GM19238 (cell line): ENCODE results near the gene SPRR2F.

Source experiments
- DNase-seq: peaks from one replicate; pipeline ENCODE4 v3.0.0; 2011; ENCODE audit warnings: low spot score; ENCODE audit not compliant: insufficient read length

The SPRR2F gene

DNA sequence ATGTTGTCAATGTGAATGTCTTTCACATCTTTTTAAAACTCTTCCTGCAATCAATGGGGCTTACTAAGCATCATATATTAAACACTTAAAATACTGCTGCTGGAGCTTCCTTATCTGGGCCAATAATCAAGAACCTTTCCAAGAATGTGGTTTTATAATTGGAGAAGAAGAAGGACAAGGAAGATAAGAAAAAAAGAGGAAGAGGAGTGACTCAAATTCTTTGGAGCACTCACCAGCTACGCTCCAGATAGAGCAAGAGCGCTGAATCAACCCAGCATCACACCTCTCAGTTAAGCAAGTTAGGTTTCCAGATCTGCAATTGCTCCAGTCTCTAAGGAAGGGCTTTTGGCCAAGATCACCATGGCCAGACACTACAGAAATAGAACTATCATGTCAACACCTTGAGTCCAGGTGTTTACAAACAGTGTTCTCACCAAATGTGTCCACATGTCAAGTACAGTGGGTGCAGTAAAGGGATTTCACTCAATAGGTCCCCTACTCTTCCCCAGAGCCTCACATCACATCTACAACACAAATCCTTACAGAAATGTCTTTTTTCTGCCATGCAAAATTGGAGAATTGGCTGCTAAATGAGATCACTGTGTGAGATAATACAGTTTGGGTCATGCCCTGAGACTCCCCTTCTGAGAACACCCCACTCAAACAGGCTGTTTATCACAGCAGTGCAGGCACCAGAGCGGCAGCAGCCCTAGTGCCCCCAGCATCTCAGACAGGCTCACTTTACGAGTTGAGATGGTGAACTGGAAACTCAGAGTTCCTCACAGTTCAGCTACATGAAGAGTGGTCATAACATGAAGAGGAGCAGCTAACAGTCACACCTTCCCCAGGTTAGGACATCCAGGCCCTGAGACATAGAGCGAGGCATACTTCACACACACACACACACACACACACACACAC is 40.2 kb downstream of the SPRR2F start:
- no peak for DNase-seq

GRCh38 chr1:153071511-153071910 is 41.8 kb downstream of the SPRR2F start, which contains the start of gene SPRR2B:
Gene SPRR2B, minus strand, starts transcription at chr1:153071611. Its CDS starts 772 bp downstream, at chr1:153070839.
- no peak for DNase-seq

DNA sequence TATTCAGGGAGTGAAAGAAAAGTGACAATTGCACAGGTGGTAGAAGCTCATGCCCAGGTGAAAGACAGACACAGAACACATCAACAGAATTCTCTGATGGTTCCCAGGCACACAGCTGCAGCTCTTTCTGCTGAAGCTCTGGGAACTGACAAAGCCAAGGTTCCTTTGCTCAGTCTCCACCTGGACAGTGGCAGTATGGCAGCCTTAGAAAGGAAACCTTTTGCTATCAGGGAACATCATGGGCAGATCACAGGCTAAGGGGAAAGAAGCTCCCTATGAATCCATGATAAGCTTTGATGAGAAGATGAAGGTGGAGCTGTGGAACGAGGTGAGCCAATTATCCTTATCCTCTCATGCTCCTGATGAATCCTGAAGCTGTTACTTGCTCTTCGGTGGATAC is 43.1 kb downstream of the SPRR2F start:
- DNase-seq: no peak
